Fibroblast of skin of right biceps (primary cell): ENCODE data around the gene KCTD1.
A peak's percentile ranks its signal among the peaks of the same experiment; 100 is the strongest.

Experiments
- DNase-seq: peaks from one replicate; pipeline ENCODE4 v3.0.0-alpha.2; 2013

KCTD1 gene

DNA sequence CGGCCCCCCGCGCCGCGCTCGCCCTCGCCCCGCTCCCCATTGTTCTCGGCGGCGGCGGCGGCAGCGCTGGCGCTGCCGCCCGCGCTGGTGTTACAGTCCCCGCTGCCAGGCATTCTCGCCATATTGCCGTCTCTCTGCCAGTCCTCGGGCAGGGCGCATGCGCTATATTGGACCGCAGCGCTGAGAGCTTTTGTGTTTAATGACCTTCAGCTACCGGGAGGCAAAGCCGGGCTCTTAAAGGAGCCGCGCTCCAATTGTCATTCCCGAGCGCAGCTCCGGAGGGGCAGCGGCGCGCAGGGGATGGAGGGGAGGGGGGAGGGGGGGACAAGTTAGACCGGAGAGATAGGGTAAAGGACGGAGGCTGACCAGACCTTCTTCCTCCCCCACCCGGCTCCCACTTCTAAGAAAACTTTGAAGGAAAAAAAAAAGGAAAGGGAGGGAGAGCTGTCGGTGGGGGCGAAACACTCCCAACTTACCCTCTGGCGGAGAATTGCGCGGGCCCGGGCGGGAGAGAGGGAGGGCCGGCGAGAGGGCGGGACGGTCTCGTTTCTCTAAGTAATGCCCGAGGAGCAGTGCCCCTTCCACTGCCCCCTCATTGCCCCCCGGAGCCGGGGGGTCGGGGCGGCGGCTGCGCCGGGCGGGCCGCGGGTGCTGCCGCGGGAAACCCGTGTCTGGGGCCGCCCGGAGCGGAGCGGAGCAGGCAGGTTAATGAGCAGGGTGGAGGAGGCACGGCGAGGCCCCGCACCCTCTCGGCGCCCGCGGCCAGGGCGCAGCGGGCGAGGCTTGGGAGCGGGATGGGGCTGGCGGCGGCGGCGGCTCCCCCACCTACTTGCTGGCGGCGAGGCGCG lies at the start of gene KCTD1:
Gene KCTD1, minus strand, starts transcription at position 139 of the 848 bp plus-strand sequence. Its CDS starts 17 bp downstream, at position 122.
- DNase-seq, result peak; percentile 92

DNA sequence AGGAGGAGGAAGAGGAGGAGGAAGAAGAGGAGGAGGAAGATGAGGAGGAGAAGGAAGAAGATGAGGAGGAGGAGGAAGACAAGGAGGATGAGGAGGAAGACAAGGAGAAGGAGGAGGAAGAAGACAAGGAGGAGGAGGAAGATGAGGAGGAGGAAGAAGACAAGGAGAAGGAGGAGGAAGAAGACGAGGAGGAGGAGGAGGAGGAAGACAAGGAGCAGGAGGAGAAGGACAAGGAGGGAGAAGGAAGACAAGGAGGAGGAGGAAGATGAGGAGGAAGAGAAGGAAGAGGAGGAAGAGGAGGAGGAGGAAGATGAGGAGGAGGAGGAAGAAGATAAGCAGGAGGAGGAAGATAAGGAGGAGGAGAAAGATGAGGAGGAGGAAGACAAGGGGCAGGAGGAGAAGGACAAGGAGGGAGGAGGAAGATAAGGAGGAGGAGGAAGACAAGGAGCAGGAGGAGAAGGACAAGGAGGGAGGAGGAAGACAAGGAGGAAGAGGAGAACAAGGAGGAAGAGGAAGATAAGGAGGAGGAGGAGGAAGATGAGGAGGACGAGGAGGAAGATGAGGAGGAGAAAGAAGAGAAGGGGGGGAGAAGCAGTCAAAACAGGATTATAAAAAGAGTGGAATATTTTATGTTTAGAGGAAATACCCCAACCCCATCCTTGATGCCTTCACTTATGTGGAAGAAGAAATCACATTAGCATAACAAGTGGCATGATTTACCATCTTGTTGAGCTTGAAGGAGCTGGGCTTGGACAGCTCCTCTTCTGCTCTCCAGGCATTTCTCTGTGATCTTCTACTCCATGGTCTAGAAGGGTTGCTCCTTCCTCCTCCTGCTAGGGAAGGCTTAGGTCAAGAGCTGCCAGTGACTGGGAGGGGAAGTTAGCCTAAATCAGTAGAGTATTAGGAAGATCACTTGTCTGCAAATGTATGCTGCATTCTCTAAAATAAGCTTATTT lies 45.3 kb upstream of the KCTD1 start:
- no peak for DNase-seq

DNA sequence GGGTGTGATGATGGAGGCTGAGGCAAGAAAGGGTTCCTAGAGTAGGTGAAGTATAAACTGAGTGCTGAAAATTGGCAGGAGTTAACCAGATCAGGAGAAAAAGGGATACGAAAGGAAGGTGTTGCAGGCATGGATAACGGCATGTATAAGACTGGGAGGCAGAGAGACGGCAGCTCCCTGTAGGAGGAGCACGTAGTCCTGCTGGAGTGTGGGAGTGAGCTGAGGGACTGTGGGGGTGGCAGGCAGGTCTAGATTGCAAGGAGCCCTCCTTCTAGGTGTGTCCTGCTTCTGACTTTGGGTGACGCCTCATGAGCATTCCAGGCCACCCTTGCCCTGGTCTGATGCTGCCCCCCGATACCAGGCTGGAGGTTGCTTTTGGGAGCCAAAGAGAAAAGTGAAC lies 36.4 kb upstream of the KCTD1 start:
- DNase-seq, result no peak

- DNase-seq, result no peak
These were observed 31.7 kb upstream of the KCTD1 start for GRCh38 chr18:26579941-26580618.

DNA sequence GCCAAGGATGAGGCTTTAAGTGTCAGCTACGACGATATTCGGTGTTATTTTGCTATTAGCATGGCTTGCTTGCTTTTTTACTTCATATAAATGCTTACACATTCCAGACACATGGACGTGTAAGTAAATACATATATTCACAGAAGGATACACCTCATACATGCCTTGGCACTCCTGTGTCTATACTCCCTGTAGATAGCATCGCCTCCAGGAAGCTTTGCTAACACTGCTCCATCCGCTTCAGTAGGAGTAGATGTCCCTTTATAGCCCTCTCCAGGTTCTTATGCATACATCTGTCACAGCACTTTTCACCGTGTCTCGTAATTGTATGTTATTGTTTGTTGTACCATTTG lies 27.5 kb upstream of the KCTD1 start:
- no peak for DNase-seq

- peak; percentile 66 for DNase-seq
These were observed 26.9 kb upstream of the KCTD1 start for GRCh38 chr18:26574958-26575864.

- DNase-seq, result no peak
These were observed 20.7 kb upstream of the KCTD1 start for GRCh38 chr18:26568926-26569665.

DNA sequence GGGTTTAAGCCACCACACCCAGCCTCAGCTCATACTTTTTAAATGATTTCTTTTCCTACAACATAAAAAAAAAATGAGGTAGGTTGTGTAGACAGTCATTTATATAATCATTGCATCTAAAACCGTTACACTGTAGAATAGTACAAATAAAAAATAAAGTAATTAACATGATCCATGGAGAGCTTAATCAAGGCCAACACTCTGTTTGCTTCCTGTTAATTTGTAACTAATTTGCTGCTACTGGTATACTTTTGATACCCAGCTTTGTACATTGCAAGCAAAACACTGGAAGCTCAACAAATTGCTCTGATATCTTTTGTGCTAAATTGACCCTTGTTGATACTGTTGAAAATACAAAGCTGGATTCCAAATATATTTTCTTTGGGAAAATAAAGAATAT lies 20.2 kb upstream of the KCTD1 start:
- no peak for DNase-seq

DNA sequence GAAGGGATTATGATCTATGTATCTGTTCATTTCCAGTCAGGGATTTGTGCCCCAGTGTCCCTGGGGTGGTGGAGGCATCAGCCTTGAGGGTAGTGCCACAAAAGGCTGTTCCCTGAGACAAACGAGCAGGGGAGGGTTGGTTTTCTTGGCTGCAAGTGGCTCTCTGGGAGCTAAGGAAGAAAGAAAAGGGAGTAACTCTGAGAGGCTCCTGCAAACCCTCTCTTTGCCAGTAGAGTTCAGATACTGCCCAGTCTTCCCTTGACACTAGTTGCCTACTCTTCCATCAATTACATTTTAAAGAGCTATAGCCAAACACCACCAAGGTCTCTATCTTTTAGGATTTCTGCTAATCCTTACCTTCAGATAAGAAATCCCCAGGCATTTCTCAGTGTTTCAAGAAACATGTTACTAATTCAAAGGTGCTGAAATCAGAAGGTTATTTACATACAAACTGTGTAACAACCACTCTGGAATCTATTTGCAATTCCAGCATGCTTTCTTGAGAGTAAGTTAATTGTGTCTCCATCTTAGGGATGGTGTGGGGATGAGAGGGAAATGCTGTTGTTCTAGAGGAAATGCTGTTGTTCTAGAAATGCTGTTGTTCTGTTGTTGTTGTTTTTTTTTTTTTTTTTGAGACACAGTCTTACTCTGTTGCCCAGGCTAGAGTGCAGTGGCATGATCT lies 18.7 kb upstream of the KCTD1 start:
- no peak for DNase-seq

DNA sequence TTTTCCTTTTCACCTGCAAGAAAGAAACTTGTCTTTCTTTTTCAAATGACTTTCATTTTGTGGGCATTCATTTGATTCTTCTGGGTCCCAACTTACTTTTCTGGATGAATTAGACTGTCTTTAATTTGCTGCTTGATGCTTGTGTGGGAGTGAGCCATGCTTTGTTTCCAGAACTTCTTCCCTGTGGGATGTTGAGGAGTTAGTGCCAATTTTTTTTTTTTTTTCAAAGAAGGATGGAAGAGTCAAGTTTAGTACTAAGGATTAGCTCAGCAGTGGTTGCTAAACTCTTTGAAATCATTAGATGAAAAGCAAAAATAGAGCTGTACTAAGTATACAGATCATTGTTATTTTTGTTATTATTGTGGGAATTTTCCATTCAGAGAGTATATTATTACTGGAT lies 17.2 kb upstream of the KCTD1 start:
- no peak for DNase-seq

- no peak for DNase-seq
These were observed 14.7 kb upstream of the KCTD1 start for GRCh38 chr18:26563024-26563423.

DNA sequence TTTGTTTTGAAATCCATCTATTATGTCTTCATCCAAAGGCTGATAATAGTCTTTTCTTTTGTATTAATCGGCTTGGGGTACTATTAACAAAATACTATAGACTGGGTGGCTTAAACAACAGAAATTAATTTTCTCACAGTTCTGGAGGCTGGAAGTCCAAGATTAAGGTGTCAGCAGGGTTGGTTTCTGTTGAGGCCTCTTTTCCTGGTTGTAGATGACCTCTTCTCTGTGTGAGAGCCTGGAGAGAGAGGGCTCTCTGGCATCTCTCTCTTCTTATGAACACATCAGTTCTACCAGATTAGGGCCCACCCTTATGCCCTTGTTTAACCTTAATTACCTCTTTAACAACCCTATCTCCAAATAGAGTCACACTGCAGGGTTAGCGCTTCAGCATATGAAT lies 14.2 kb upstream of the KCTD1 start:
- no peak for DNase-seq

- no peak for DNase-seq
These were observed 13.4 kb upstream of the KCTD1 start for GRCh38 chr18:26561769-26562168.

DNA sequence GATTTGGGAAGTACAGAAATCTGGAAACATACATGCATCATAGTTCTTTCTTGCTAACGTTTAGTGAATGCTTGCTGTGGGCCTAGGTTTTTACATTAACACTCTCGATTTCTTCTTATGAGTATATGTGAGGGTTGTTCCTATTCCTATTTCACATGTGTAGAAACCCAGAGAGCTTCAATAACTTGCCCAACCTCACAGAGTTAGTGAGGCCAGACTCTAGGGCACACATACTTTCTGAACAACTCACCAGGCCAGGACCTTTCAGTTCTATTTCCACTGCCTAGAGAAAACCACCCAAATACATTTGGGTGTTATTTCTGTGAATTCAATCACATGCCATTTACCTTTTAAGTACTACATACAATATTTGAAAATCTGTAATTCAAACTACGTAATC lies 8.2 kb upstream of the KCTD1 start:
- no peak for DNase-seq

- DNase-seq, result no peak
These were observed 7.6 kb upstream of the KCTD1 start for GRCh38 chr18:26555804-26556553.

DNA sequence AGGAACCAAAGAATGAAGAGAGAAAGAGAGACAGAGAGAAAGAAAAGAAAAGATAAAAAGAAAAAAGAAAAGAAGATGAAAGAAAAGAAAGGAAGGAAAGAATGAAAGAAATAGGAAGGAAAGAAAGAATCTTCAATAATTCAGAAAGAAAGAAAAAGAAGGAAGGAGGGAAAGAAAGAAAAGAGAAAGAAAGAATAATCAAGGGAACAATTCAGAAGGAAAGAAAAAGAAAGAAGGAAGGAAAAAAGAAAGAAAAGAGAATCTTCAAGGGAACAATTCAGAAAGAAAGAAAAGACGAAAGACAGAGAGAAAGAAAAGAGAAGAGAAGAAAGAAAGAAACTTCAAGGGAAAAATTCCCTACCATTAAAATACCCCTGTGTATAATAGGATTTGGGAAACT lies 5.6 kb upstream of the KCTD1 start:
- DNase-seq, result no peak

DNA sequence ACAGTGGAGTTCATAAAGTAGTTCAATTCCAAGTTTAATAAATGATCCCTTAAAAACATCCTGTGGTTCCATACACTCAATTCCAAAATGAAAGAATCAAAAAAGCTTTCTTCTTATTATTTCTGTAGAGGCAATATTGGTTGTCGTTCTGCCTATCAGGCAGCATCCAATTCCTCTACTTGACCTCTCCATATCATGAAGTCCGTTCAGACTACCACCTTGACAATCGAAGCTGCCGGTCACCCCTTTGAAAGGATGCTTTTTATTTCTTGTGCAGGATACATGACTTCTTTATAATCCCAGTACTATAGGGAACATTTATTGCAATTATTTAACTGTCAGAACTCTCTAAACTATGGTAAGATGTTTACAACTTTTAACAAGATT lies 3.3 kb upstream of the KCTD1 start:
- DNase-seq, result no peak

DNA sequence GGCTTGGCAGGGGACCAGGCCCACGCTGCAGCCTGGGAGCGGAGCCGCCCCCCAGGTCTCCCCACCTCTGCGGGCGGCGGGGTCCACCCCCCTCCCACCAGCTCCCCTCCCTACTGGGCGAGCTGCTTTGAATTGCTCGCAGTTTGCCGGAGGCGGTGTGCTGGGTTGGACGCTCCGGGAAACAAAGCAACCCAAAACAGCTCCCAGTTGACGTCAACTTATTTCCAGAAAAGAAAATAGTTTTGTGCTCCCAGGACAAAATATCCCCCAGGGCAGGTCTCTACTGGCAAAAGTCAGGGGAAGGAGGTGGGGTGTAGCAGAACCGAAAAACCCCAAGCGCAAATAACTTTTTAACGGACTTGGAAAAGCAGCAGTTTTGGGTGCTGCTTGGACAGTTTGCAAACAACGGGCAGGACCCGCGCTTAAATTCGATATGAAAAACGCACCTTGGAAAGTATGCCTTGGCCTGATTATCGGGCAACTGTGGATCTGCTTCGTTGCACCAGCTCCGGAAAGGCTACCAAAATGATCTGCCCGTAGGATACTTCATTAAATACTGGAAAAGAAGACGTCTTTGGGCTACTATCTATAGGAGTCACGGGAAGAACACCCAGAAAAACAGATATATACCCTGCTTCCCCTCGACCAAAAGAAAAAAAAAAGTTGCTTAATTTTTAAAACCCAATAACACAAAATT lies 2.8 kb upstream of the KCTD1 start:
- no peak for DNase-seq

- peak; percentile 71 for DNase-seq
These were observed 1.1 kb upstream of the KCTD1 start for GRCh38 chr18:26549263-26550094.
